Liver (tissue), 3 donors: ENCODE results near the gene OR6V1.

ENCODE experiments used
- TAF1 ChIP-seq: conservative IDR thresholded peaks from 2 replicates; pipeline ENCODE4 v1.6.1; 2016; ENCODE audit warnings: antibody characterized with exemption, mild to moderate bottlenecking
- TF ChIP-seq, protein P1 (sequence below): fragments of 150-350 bp; IDR thresholded peaks from 2 replicates; pipeline ENCODE4 v1.5.1; 2017; ENCODE audit warnings: improper control_type of control experiment, low read depth, low read length; ENCODE audit not compliant: missing input control
- donor health status: healthy.
- donor health status: healthy.

DNA sequence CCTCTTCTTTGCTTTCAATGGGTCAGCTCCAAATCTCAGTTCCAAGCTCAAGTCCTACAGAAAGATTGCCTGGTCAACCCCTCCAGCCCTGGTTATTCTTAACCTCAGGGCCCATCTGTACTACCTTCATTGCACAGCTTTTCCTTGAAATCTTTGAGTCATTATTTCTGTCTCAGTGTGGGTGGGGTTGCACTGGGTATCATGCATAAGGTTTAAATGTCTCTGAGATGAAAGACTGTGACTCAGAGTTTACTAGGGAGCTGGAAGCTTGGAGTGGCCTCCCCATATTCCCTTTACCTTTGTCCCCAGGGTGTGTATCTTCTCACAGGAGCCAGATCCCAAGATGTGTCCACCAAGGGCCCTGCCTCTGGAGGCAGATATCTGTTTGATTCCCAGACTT is 3.3 kb upstream of the OR6V1 start:
- TF ChIP-seq, protein P1, sequence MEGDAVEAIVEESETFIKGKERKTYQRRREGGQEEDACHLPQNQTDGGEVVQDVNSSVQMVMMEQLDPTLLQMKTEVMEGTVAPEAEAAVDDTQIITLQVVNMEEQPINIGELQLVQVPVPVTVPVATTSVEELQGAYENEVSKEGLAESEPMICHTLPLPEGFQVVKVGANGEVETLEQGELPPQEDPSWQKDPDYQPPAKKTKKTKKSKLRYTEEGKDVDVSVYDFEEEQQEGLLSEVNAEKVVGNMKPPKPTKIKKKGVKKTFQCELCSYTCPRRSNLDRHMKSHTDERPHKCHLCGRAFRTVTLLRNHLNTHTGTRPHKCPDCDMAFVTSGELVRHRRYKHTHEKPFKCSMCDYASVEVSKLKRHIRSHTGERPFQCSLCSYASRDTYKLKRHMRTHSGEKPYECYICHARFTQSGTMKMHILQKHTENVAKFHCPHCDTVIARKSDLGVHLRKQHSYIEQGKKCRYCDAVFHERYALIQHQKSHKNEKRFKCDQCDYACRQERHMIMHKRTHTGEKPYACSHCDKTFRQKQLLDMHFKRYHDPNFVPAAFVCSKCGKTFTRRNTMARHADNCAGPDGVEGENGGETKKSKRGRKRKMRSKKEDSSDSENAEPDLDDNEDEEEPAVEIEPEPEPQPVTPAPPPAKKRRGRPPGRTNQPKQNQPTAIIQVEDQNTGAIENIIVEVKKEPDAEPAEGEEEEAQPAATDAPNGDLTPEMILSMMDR = no peak
- TF ChIP-seq TAF1 = no peak
